Right atrium auricular region (tissue), 2 donors: ENCODE measurements around the gene SLC29A2. TPM values are rescaled to one million over a fixed set of nuclear protein-coding genes. Genes with fewer than 3 reads are reported as not detected.

ENCODE experiments used
- DNase-seq: peaks from one replicate; pipeline ENCODE4 v3.0.0-alpha.2; 2019; ENCODE audit warnings: low spot score
- H3K27ac ChIP-seq, 2 donors: fragments of 200-600 bp; sonication (generic); 1 replicate in 1 of 2; 2 replicates in 1 of 2; pipeline ENCODE4 v1.5.1; 2016 to 2019
- H3K27me3 ChIP-seq, 2 donors: fragments of 200-600 bp; sonication (generic); one replicate each; pipeline versions ENCODE4 v1.5.1 to v1.6.0; 2017 to 2019
- H3K36me3 ChIP-seq: fragments of 200-600 bp; sonication (generic); one replicate; pipeline ENCODE4 v1.5.1; 2016
- H3K4me1 ChIP-seq, 2 donors: fragments of 200-600 bp; sonication (generic); one replicate each; pipeline versions ENCODE4 v1.5.1 to v1.6.0; 2017 to 2019
- H3K4me3 ChIP-seq, 2 donors: fragments of 200-600 bp; sonication (generic); 1 replicate in 1 of 2; 2 replicates in 1 of 2; pipeline ENCODE4 v1.5.1; 2017 to 2019; ENCODE audit warnings: mild to moderate bottlenecking in 1 of 2, moderate library complexity in 1 of 2
- H3K9me3 ChIP-seq, 2 donors: fragments of 200-600 bp; sonication (generic); one replicate each; pipeline ENCODE4 v1.5.1; 2019
- total RNA-seq, 2 donors: library from RNA; depleted of rRNA; stranded (reverse); fragments of >200 nt; gene quantifications; one replicate each; pipeline ENCODE4 v1.1.0, GENCODE V29; 2016
- TF ChIP-seq, protein P1 (sequence below), 2 donors: fragments of 200-600 bp; sonication (generic); IDR thresholded peaks; one replicate each; pipeline ENCODE4 v1.5.1; 2019; ENCODE audit warnings: antibody characterized with exemption in 2 of 2

Gene SLC29A2
- total RNA-seq, 2 donors from 2014 or later = 16.9 to 19.9 TPM

DNA sequence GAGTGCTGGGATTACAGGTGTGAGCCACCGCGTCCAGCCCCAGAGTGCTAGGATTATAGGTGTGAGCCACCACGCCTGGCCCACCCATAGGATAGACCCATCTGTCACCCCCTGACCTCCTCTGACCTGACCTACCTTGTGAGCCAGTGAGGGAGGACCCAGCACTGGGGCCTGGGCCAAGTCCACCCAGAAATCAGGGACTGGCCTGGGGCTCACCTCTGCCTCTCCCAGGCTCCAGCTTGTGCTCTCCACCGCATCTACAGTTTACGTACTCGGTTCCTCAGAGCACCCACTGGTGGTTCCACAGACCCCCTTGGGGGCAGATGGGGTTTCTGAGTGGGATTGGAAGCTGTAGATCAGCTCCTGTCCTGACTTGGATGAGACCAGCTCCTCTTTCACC lies 6.4 kb downstream of the SLC29A2 start:
- TF ChIP-seq, protein P1, sequence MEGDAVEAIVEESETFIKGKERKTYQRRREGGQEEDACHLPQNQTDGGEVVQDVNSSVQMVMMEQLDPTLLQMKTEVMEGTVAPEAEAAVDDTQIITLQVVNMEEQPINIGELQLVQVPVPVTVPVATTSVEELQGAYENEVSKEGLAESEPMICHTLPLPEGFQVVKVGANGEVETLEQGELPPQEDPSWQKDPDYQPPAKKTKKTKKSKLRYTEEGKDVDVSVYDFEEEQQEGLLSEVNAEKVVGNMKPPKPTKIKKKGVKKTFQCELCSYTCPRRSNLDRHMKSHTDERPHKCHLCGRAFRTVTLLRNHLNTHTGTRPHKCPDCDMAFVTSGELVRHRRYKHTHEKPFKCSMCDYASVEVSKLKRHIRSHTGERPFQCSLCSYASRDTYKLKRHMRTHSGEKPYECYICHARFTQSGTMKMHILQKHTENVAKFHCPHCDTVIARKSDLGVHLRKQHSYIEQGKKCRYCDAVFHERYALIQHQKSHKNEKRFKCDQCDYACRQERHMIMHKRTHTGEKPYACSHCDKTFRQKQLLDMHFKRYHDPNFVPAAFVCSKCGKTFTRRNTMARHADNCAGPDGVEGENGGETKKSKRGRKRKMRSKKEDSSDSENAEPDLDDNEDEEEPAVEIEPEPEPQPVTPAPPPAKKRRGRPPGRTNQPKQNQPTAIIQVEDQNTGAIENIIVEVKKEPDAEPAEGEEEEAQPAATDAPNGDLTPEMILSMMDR (IDR thresholded peaks at IDR 0.05) = no peak
- DNase-seq = no peak
- no peak overlapping the region for H3K27ac ChIP-seq
- no peaks in the 10 kb centered on the region for H3K9me3 ChIP-seq
- peaks cover 0 to 35% of the 10 kb centered on the region in 2 donors for H3K4me1 ChIP-seq
- peaks cover 23% of the 10 kb centered on the region for H3K36me3 ChIP-seq
- H3K27me3 ChIP-seq = no peaks in the 10 kb centered on the region
- no peak overlapping the region for H3K4me3 ChIP-seq

DNA sequence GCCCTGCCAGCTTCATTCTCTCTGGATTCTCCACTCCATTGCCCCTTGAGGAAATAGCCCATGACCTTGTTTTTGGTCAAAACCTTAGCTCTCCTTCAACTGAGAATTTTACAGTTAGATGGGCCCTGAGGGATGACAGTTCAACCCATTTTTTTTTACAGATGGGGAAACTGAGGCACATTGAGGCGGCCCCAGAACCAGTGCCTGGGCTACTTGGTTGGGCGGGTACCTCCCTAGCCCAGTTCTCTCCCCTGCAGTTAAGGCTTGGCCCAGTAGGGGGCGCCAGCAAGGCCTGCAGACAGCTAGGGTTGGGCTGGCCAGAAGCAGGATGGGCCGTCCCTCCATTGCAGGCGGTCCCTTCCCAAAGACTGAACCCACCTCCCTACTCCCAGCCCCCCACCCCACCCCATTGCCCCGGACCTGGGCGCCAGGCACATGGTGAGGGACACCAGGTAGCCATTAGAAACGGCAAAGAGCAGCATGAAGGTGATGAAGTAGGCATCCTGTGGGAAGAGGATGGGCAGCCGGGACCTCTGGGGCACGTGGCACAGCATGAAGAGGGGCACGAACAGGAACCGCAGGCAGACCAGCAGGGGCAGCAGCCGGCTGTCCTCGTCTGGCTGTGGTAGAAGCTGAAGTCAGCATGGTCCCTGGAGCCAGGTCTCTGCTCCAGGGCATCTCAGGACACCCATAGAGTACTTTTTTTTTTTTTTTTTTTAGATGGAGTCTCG lies 7.6 kb downstream of the SLC29A2 start:
- DNase-seq = no peak
- Histone ChIP-seq H3K4me1 (peaks cover 0 to 24% of the 10 kb centered on the region in 2 donors), H3K27ac (no peak overlapping the region), H3K36me3 (peaks cover 20% of the 10 kb centered on the region), H3K27me3 (no peaks in the 10 kb centered on the region), H3K4me3 (no peak overlapping the region), H3K9me3 (no peaks in the 10 kb centered on the region)
- TF ChIP-seq, protein P1 (IDR thresholded peaks at IDR 0.05) = peak; percentile 57 to 58

DNA sequence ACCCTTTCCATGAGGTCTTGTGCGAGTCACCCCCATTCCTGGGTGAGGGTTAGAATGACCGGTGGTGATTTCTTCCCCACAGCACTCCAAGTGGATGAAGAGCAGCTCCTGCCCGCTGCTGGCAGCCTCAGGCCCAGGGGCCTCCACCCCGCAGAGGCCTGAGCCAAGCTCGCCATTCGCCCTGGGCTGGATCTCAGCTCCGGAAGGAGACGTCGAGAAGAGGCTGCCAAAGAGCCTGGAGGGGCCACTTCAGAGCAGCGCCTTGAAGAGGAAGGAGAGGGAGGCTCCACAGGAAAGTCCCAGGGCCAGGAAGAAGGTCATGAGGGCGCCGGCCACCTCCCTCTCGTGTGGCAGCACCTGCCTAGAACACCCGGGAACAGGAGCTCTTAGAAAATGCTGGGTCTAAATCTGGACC lies 8.4 kb downstream of the SLC29A2 start:
- Histone ChIP-seq H3K27ac (no peak overlapping the region), H3K9me3 (no peaks in the 10 kb centered on the region), H3K4me3 (no peak overlapping the region), H3K36me3 (peaks cover 12% of the 10 kb centered on the region), H3K4me1 (peaks cover 0 to 16% of the 10 kb centered on the region in 2 donors), H3K27me3 (no peaks in the 10 kb centered on the region)
- TF ChIP-seq, protein P1 (IDR thresholded peaks at IDR 0.05) = no peak
- DNase-seq = no peak

DNA sequence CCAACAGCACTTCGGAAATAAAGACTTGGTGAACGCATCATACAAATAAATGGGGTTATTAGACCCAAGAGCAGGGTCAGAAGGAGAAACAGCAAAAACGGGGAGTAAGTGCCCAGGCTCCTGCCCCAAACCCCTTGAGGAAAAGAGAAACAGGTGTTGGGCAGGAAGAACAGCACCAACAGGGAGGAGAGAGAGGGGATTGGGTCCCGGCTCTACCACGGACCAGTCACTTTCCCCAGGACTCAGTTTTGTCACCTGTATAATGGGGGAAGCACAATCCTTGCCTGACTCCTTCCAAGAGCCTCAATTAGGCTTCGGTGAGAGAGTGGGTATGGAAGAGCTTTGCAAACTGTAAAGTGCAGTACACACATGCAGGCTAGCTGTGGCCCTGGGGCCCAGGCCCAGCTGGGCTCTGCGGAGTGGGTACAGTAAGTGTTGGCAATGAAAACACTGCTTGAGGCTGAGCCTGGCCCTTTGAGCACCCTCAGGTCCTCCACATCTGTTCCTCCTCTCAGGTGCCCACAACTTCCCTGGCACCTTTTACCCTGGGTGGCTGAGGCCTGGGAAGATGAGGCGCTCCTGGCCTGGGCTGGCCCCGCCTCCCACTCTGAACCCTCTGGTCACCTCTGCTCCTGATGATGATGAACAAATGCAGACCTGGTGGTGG lies 8.9 kb downstream of the SLC29A2 start:
- H3K4me1 ChIP-seq = peaks cover 0 to 15% of the 10 kb centered on the region in 2 donors
- no peaks in the 10 kb centered on the region for H3K27me3 ChIP-seq
- no peaks in the 10 kb centered on the region for H3K9me3 ChIP-seq
- no peak overlapping the region for H3K4me3 ChIP-seq
- H3K27ac ChIP-seq = no peak overlapping the region
- DNase-seq = no peak
- H3K36me3 ChIP-seq = peaks cover 12% of the 10 kb centered on the region
- TF ChIP-seq, protein P1 (IDR thresholded peaks at IDR 0.05) = no peak

DNA sequence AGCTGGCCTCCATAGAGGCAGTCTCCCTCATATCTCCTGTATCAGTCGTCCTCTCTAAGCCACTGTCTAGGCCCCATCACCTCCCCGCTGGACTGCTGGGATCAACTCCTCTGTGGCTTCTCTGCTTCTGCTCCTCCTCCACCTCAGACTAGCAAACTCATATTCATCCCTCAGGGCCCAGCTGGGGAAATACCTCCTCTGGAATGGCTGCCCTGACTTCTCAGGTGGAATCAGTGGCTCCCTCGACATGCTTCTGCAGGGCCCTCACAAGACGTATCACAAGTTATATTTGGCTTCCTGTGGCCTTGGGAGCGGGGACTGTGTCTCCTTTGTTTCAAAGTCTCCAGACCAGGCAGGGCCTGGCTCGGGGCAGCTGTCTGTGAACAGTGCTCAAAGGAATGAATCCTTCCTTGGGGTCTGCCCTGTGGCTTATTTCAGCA lies 10.0 kb downstream of the SLC29A2 start:
- Histone ChIP-seq H3K4me3 (no peak overlapping the region), H3K27me3 (no peaks in the 10 kb centered on the region), H3K9me3 (no peaks in the 10 kb centered on the region), H3K27ac (no peak overlapping the region), H3K4me1 (peaks cover 0 to 15% of the 10 kb centered on the region in 2 donors), H3K36me3 (peaks cover 5% of the 10 kb centered on the region)
- TF ChIP-seq, protein P1 (IDR thresholded peaks at IDR 0.05) = no peak
- no peak for DNase-seq
